GM21717 (cell line): ENCODE results near the gene ANK3.

ENCODE experiments used
- ATAC-seq: cut with Tn5 transposase; IDR thresholded peaks from one replicate; pipeline ENCODE4 v1.9.1; 2021; ENCODE audit warnings: mild to moderate bottlenecking, moderate library complexity; ENCODE audit not compliant: unreplicated experiment

Gene ANK3

GRCh38 chr10:60348982-60349381 is 40.7 kb downstream of the ANK3 start:
- no peak for ATAC-seq

GRCh38 chr10:60347270-60347669 is 42.4 kb downstream of the ANK3 start:
- ATAC-seq: no peak

- ATAC-seq: no peak
Observed at GRCh38 chr10:60346661-60347060, 43.0 kb downstream of the ANK3 start.

- no peak for ATAC-seq
Observed at GRCh38 chr10:60343254-60343653, 46.4 kb downstream of the ANK3 start.

GRCh38 chr10:60341969-60342368 is 47.7 kb downstream of the ANK3 start:
- ATAC-seq: no peak

GRCh38 chr10:60340973-60341372 is 48.7 kb downstream of the ANK3 start:
- ATAC-seq: no peak

GRCh38 chr10:60339757-60340156 is 49.9 kb downstream of the ANK3 start:
- no peak for ATAC-seq

- ATAC-seq: no peak
Observed at GRCh38 chr10:60338786-60339185, 50.9 kb downstream of the ANK3 start.

- no peak for ATAC-seq
Observed at GRCh38 chr10:60338002-60338564, 51.6 kb downstream of the ANK3 start.

- no peak for ATAC-seq
Observed at GRCh38 chr10:60336901-60337630, 52.6 kb downstream of the ANK3 start.

- peak; percentile 50 for ATAC-seq
Observed at GRCh38 chr10:60335708-60336107, 54.0 kb downstream of the ANK3 start.

GRCh38 chr10:60334991-60335390 is 54.7 kb downstream of the ANK3 start:
- no peak for ATAC-seq

- ATAC-seq: no peak
Observed at GRCh38 chr10:60332371-60332770, 57.3 kb downstream of the ANK3 start.

- no peak for ATAC-seq
Observed at GRCh38 chr10:60331886-60332285, 57.8 kb downstream of the ANK3 start.

- ATAC-seq: no peak
Observed at GRCh38 chr10:60323162-60323561, 66.5 kb downstream of the ANK3 start.

GRCh38 chr10:60320666-60321065 is 69.0 kb downstream of the ANK3 start:
- no peak for ATAC-seq

- ATAC-seq: no peak
Observed at GRCh38 chr10:60316029-60316428, 73.6 kb downstream of the ANK3 start.

- no peak for ATAC-seq
Observed at GRCh38 chr10:60315311-60315710, 74.4 kb downstream of the ANK3 start.

GRCh38 chr10:60314069-60314940 is 75.4 kb downstream of the ANK3 start:
- no peak for ATAC-seq

GRCh38 chr10:60313589-60313952 is 76.1 kb downstream of the ANK3 start:
- no peak for ATAC-seq

GRCh38 chr10:60312818-60313588 is 76.7 kb downstream of the ANK3 start:
- ATAC-seq: no peak
